ENCODE results near the gene KRT6A. TPM values are rescaled to one million over a fixed set of nuclear protein-coding genes. Genes with fewer than 3 reads are reported as not detected.
"Not testable (repeated sequence)": the region's sequence is repeated elsewhere in the genome, so short reads cannot be mapped to it uniquely, and the experiment has no call there.

KRT6A gene
- total RNA-seq, 4 donors from 2014 or later = 0.27 TPM; not detected in 3

GRCh38 chr12:52495389-52495788 lies 2.3 kb upstream of the KRT6A start:
- peak; percentile 61 to 68 for DNase-seq
- no peak overlapping the region for H3K4me3 ChIP-seq (replicated peaks in 1 of 3)
- TF ChIP-seq CTCF (IDR thresholded peaks at IDR 0.05) (no peak), POLR2A (IDR thresholded peaks at IDR 0.05) (no peak)
- no peaks in the 10 kb centered on the region for H3K27me3 ChIP-seq
- intact Hi-C loops (cut with DNase I) = no loop called here
- H3K36me3 ChIP-seq = no peaks in the 10 kb centered on the region
- no peaks in the 10 kb centered on the region for H3K9me3 ChIP-seq
- peaks cover 0 to 24% of the 10 kb centered on the region in 2 donors for H3K4me1 ChIP-seq
- H3K27ac ChIP-seq = no peak overlapping the region
- 23 to 26% methylated on average over 3 of the region's 3 CpGs for WGBS, 2 donors

- peaks cover 0 to 24% of the 10 kb centered on the region in 2 donors for H3K4me1 ChIP-seq
- WGBS, 2 donors = 19 to 43% methylated on average over 3 to 4 of the region's 4 CpGs
- no peak for TF ChIP-seq POLR2A (IDR thresholded peaks at IDR 0.05)
- TF ChIP-seq CTCF (IDR thresholded peaks at IDR 0.05) = no peak
Observed at GRCh38 chr12:52494518-52494917, 1.5 kb upstream of the KRT6A start.

GRCh38 chr12:52494100-52494499 lies 1.0 kb upstream of the KRT6A start:
- no peaks in the 10 kb centered on the region for H3K36me3 ChIP-seq

More at GRCh38 chr12:52494518-52494917, 1.5 kb upstream of the KRT6A start:
- no peaks in the 10 kb centered on the region for H3K9me3 ChIP-seq
- DNase-seq = peak; percentile 25 to 36
- H3K27me3 ChIP-seq = no peaks in the 10 kb centered on the region
- H3K4me3 ChIP-seq (replicated peaks in 1 of 3) = no peak overlapping the region
- H3K36me3 ChIP-seq = no peaks in the 10 kb centered on the region
- intact Hi-C loops (cut with DNase I) = no loop called here
- H3K27ac ChIP-seq = no peak overlapping the region

GRCh38 chr12:52492405-52492804 lies 652 bp downstream of the KRT6A start:
- H3K27ac ChIP-seq; DNase-seq; intact Hi-C loops (cut with DNase I): not testable (repeated sequence)

More at GRCh38 chr12:52494100-52494499, 1.0 kb upstream of the KRT6A start:
- H3K27ac ChIP-seq = no peak overlapping the region
- no peaks in the 10 kb centered on the region for H3K27me3 ChIP-seq
- 93 to 95% methylated on average over 1 of the region's 1 CpG for WGBS, 2 donors
- peaks cover 0 to 24% of the 10 kb centered on the region in 2 donors for H3K4me1 ChIP-seq
- intact Hi-C loops (cut with DNase I) = no loop called here
- no peak for DNase-seq
- TF ChIP-seq POLR2A (IDR thresholded peaks at IDR 0.05) (no peak), CTCF (IDR thresholded peaks at IDR 0.05) (no peak)
- H3K4me3 ChIP-seq (replicated peaks in 1 of 3) = no peak overlapping the region
- no peaks in the 10 kb centered on the region for H3K9me3 ChIP-seq

GRCh38 chr12:52491495-52491894 lies 1.6 kb downstream of the KRT6A start:
- intact Hi-C loops (cut with DNase I); H3K4me3 ChIP-seq (replicated peaks in 1 of 3); H3K9me3 ChIP-seq; H3K36me3 ChIP-seq; H3K27me3 ChIP-seq; H3K27ac ChIP-seq; DNase-seq: not testable (repeated sequence)
- H3K4me1 ChIP-seq = peaks cover 0 to 24% of the 10 kb centered on the region in 2 donors
- 82 to 92% methylated on average over 7 to 8 of the region's 8 CpGs for WGBS, 2 donors

More at GRCh38 chr12:52492405-52492804, 652 bp downstream of the KRT6A start:
- H3K9me3 ChIP-seq; H3K36me3 ChIP-seq; H3K4me3 ChIP-seq (replicated peaks in 1 of 3); H3K27me3 ChIP-seq: not testable (repeated sequence)
- peaks cover 0 to 24% of the 10 kb centered on the region in 2 donors for H3K4me1 ChIP-seq
- 85% methylated on average over 3 of the region's 6 CpGs; no CpG with 5 or more reads in 1 of the 2 donors for WGBS, 2 donors

- intact Hi-C loops (cut with DNase I) = no loop called here
- TF ChIP-seq CTCF (IDR thresholded peaks at IDR 0.05) (no peak), POLR2A (IDR thresholded peaks at IDR 0.05) (no peak)
- no peak for DNase-seq
Observed at GRCh38 chr12:52488736-52489135, 4.3 kb downstream of the KRT6A start.

GRCh38 chr12:52487744-52488443 lies 5.2 kb downstream of the KRT6A start:
- WGBS, 2 donors = 90 to 93% methylated on average over 8 to 9 of the region's 15 CpGs
- H3K27me3 ChIP-seq; H3K4me1 ChIP-seq; H3K27ac ChIP-seq; H3K36me3 ChIP-seq; H3K4me3 ChIP-seq (replicated peaks in 1 of 3); H3K9me3 ChIP-seq; DNase-seq; intact Hi-C loops (cut with DNase I): not testable (repeated sequence)

More at GRCh38 chr12:52488736-52489135, 4.3 kb downstream of the KRT6A start:
- no peak overlapping the region for H3K4me3 ChIP-seq (replicated peaks in 1 of 3)
- H3K27me3 ChIP-seq = no peaks in the 10 kb centered on the region
- H3K4me1 ChIP-seq = peaks cover 0 to 2% of the 10 kb centered on the region in 2 donors
- no peaks in the 10 kb centered on the region for H3K9me3 ChIP-seq
- H3K27ac ChIP-seq = no peak overlapping the region
- H3K36me3 ChIP-seq = no peaks in the 10 kb centered on the region
